Activated T-cell treated with anti-CD3 and anti-CD28 coated beads, Interleukin-2, amount 50 U/mL, for 48 hours (primary cell): ENCODE data around the gene FLT3.
"Not testable (repeated sequence)": the region's sequence is repeated elsewhere in the genome, so short reads cannot be mapped to it uniquely, and the experiment has no call there.

Experiments used
- DNase-seq, 2 experiments: peaks; one replicate each; pipeline ENCODE4 v3.0.0-alpha.2; 2020

Gene FLT3

DNA sequence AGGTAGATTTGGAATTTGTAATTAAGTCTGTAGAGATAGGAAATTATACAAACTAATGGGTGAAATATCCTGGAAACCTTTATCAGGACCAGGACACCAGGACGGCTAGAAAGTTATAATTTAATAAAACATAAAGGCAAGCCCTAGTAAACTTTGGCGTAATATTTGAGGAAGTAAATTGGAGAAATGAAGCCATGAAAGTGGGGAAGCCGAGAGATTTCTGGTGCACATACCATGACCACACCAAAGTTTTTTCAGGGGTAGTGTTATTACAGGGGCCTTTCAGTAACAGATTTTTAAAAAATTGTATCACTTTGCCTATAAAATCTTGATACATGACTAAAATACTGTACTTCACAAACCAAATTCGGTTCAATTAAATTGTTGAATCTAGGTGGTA is 57.2 kb downstream of the FLT3 start:
- no peak for DNase-seq

DNA sequence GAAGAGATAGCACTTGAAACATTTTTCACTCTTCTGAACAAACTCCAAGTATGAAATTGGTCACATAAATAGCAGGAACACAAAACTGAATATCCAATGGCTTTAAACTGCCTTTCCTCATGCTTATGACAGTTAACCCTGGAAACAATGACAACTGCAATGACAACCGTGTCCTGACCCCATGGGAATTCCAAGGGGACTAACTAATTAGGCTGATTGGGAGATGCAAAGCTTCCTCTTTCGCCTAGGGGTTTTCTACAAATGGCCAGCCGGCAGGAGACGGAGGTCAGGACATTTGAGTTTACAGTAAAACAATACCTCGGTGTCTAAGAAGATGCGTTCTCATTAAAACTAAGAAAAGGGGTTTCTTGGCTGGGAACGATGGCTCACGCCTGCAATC is 58.9 kb downstream of the FLT3 start:
- no peak for DNase-seq

DNA sequence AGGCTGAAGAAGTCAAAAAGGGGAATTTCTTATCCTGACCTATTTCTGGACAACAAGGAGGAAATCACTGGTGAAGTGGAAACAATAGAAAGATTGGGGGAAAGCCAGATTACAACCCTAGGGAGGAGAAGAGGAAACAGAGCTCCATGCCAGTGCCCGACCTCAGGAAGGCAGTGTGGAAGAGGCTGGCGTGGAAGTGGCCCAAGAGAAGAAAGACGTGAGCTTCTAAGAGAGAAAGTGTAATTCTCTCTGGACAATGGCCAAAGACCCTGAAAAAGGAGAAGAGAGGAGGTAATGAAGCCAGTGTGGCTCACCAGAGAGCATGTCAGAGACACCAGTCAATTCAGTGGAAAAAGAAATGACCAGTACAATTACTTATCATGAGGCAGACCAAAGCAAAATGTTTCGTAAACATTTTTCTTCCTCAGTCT is 59.3 kb downstream of the FLT3 start:
- DNase-seq: no peak

DNA sequence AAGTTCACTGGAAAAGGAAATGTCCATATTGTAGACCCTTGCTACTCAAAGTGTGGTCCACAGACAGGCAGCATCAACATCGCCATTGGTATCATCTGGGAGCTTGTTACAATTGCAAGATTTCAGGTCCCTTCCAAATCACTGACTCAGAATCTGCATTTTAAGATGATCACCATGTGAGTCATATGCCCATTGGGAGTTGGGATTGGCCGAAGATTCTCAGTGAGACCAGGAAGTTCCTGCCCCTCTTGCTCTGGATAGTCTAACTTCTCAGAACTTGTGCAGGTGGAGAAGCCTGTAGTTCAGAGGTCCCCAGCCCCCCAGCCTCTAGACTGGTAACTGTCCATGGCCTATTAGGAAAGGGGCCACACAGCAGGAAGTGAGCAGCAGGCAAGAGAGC is 63.0 kb downstream of the FLT3 start:
- no peak for DNase-seq

DNA sequence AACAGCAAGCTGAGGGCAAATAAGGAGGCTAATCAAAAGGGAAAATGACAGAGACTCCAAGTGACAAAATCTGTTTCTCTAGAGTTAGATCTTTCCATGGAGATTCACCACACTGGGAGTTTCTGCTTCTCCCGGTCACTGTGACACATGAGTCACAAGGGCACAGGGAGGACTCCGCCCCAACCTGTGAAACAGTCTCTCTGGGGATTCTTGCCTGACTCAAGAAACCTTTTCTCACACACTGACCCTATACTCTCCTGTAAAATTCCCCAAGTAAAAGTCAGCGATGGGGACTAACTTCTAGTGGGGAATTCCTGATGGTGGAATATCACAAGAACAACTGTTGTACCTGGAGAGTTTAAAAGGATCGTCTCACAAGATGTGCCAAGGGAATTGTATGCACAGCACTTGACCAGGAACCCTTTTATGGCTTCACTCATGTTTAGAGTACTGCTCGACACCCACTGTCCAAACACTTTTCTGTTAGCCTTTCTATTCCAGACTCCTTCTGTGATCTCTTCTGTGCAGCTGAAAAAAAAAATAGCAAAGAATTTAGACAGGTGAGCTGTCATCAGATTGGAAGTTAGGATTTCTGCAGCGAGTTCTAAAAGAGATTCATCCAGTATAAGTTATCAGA is 65.1 kb downstream of the FLT3 start:
- DNase-seq: no peak

DNA sequence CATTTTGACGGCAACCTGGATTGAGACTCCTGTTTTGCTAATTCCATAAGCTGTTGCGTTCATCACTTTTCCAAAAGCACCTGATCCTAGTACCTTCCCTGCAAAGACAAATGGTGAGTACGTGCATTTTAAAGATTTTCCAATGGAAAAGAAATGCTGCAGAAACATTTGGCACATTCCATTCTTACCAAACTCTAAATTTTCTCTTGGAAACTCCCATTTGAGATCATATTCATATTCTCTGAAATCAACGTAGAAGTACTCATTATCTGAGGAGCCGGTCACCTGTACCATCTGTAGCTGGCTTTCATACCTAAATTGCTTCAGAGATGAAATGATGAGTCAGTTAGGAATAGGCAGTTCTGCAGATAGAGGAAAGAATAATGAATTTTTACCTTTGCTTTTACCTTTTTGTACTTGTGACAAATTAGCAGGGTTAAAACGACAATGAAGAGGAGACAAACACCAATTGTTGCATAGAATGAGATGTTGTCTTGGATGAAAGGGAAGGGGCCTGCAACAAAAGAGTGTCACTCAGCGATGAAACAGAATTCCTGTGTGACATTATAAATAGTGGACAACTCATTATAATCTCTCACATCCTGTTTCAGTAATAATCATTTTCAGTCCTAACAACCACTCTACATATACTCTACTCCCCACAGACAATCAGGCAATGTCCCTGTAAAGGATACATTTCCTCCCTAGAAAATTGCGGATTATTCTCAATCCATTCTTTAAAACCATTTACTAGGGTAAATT is 66.3 kb downstream of the FLT3 start:
- DNase-seq: no peak

DNA sequence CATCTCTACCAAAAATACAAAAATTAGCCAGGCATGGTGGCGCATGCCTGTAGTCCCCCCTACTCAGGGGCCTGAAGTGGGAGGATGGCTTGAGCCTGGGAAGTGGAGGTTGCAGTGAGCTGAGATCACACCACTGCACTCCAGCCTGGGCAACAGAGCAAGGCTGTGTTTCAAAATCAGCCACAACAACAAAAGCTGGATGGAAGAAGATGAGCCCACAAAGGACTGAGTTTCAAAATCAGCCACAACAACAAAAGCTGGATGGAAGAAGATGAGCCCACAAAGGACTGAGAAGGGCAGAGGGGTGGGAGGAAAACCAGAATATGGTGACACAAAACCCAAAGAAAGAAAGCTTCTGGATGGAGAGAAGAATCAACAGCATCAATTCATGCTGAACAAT is 67.9 kb downstream of the FLT3 start:
- not testable (repeated sequence) for DNase-seq

DNA sequence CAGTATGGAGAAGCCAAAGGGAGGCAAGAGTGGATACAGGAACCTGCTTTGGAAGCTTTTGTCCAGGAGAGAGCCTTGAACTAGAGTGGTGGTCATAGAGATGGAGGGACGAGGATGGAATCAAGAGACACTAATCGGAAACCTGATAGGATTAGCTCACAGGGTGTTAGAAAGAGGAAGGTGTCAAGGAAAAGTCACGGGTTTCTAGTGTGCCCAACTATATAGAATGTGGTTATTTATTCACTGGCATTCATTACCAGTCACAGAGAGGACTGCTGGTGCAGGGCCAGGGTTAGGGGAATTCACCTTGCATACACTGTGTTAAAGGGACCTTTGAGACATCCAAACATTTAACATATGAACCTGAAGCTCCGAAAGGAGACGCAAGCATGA is 68.5 kb downstream of the FLT3 start:
- DNase-seq: no peak

DNA sequence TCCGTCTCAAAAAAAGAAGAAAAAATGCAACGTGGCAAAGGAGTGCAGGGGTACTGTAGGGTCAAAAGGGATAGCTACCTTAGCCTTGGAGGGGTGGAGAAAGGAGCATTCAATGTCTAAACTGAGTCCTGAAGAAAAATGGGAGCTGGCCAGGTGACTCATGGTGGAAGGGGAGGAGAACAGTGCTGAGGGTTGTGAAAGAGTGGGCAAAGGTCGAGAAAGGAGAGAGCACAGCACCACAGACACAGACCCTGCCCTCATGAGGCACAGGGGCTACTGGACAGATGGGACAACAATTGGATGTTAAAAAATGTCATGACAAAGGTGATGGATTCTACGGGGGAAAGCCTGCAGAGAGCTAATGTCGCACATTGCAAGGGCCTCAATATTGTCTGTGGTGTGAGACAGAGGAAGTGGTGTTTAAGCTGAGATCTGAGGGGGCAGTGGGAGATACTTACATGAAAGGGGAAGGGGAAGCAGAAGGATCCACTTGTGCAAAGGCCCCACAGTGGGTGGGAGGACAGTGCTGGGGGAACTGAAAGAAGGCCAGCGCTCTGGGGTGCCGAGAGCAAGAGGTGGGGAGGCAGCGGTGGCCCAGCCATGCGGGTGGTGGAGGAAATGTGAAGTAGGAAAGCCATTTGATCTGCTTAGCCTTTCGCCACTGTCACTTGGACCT is 69.0 kb downstream of the FLT3 start:
- DNase-seq: no peak

DNA sequence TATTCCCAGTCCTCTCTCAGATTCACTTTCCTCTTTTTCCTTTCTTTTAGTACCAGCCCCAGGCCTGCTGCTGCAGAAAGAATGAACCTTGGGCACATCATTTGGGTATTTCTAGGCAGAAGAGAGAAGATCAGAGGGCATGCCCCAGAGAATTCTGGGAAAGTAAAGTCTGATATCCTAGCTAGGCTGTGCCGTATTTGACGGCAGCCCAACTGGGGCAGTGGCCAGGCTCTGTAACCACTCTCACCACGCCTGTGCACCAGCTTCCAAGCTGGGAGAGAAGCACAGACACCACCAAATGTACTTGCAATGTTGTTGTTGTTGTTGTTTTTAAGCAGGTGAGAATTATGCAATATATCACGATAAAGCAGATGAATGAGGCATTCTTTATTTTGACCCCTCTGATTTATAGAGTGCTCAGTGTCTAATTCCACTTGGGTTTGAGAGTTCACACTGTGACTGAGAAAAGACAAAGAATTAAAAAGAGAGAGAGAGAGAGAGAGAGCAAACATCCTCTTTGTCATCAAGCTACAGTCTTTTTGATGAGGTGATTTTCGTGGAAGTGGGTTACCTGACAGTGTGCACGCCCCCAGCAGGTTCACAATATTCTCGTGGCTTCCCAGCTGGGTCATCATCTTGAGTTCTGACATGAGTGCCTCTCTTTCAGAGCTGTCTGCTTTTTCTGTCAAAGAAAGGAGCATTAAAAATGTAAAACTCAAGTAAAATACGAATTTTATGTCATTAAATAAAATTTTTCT is 72.6 kb downstream of the FLT3 start:
- no peak for DNase-seq

DNA sequence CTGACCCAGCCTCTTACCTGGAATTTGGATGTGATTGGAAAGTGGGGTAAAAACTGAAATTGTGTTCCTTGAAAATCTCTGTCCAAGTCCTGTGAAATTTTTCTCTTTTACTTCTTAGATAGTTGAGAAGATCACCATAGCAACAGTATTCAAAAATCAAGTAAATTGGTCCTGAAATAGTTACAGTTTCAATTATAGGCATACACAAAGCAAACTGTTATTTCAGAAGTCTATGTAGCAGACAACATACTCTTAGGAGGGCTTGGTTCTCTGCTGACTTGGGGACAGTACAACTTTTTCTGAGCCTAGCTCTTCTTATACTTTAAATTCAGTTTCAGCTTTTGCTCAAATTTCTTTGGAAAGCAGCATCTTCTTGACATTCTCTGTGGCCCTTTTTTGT is 73.3 kb downstream of the FLT3 start:
- no peak for DNase-seq

DNA sequence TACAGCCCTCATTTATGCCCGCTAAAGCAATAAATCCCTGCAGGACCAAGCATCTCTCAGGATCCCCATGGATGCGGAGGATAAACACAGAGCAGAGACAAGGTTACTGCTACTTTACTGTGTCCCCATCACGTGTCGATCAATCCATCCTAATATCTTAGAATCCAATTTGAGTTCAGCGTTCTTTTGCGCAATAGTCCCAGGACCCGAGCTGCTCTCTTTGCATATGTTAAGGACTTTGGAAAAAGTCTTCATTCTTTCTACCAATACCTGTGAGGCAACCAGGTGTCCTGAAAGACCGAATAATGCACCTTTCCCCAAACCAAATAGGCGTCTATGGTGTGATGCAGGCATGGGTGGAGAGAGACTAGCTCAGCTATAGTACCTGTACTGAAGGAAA is 73.9 kb downstream of the FLT3 start:
- DNase-seq: no peak

DNA sequence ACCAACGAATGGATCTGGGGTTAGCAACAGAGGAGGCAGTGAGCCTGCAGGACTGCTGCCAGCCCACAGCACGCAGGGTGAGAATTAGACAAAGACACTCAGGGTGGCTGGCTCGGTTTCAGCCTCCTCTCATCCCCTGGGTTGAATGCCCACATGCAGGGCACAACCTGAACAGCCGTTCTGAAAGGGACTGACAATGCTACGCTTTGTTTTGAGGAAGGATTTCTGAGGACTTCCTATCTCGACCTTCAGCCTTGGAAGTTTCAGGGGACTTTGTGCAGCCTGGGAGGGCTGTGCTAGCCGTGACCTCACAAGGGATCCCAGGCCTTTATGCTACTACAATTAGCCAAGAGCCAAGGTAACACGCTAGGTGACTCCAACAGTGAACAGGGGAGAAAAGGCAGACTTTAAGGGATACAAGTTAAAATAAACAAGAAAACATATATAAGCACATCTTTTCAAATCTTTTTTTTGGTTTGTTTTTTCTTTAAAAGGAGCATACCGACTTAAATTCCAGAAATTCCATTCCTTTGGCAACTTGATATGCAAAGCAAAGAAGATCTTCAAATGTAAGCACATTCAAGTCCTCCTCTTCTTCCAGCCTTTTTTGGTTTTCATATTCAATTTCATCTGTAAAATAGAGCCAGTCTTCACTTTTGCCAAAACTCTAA is 77.4 kb downstream of the FLT3 start:
- no peak for DNase-seq

DNA sequence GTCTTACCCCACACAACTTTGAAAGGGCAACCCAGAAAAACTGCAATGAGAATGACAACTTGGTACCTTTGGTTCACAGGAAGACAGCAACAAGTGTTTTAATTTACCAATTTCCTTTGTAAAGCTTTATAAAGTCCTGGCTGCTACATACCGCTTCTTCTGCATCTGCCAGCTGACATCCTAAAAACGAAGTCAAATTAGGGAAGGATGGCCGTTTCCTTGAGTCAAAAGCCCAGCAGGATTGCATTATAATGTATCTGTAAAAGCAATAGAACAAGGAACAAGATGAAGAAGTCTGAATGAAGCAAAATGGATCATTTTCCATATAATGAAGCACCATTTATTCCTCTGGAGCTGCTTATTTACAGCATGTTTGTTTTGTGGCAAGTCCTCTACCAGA is 86.1 kb downstream of the FLT3 start:
- DNase-seq: no peak

DNA sequence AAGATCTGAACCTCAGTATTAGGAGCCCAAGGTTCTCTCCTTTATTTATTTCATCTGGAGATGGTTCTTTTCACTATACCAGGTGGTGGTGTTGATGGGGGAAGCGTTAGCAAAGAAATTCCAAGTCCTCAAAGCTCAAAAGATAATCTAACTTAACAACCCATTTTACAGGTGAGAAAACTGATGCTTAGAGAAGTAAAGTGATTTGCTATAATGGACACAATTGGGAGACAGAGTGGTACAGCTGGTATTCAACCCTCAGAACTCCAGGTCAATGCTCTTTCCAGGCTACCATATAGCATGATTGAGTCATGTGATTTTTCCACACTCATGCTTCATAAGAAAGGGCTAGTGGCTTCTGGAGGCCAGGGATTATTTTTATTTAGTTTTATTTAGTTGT is 86.9 kb downstream of the FLT3 start:
- DNase-seq: no peak

DNA sequence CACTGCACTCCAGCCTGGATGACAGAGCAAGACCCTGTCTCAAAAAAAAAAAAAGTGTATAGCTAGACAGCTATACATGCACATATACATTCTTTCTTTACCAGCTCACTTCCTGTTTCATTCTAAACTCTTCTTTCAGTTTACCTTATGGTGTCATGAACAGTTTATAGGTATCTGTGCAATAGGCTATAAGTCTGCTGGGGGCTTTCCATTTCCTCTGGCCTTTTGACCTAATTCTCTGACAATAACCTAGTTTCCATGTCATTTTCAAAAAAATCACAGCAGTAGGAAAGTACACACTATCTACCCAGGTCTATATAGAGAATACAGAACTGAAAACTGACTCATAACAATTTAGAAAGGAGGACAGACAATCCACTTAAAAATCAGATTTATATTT is 87.5 kb downstream of the FLT3 start:
- no peak for DNase-seq

DNA sequence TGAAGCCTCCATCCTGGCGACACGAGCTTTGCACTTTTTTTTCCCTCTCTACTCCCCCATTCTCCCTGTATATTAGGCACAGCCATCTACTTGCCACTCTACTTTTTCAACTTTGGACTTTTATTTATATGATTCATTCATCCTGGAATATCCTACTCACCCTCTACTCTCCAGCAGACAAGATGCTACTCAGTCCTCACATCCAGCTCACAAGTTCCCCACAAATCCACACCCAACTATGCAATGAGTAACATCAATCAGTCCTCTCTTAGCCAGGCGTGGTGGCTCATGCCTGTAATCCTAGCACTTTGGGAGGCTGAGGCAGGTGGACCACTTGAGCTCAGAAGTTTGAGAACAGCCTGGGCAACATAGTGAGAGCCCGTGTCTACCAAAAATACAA is 88.0 kb downstream of the FLT3 start:
- no peak for DNase-seq

DNA sequence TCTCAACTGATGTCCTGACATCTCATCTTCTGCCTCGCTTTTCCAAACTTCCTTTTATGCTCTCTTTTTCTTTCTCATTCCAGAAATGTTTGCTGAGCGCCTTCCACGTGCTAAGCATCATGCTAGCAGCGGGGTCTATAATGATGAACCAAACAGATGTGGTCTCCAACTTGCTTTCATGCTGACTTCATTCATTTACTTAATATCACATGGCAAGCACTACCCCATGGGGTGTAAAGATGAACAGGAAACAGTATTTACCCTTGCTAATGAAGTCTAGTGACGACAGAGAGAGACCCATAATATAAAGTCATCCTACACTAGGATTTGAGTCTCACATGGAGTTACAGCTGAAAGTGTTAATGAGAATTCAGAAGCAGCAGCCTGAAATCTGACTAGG is 90.3 kb downstream of the FLT3 start:
- no peak for DNase-seq

DNA sequence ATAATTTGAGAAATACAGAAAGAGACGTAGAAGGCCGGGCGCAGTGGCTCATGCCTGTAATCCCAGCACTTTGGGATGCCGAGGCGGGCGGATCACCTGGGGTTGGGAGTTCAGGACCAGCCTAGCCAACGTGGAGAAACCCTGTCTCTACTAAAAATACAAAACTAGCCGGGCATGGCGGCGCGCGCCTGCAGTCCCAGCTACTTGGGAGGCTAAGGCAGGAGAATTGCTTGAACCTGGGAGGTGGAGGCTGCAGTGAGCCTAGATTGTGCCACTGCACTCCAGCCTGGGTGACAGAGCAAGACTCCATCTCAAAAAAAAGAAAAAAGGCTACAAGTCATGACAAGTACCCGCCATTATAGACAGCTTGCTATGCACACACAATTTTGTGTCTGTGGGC is 95.4 kb downstream of the FLT3 start:
- not testable (repeated sequence) for DNase-seq

DNA sequence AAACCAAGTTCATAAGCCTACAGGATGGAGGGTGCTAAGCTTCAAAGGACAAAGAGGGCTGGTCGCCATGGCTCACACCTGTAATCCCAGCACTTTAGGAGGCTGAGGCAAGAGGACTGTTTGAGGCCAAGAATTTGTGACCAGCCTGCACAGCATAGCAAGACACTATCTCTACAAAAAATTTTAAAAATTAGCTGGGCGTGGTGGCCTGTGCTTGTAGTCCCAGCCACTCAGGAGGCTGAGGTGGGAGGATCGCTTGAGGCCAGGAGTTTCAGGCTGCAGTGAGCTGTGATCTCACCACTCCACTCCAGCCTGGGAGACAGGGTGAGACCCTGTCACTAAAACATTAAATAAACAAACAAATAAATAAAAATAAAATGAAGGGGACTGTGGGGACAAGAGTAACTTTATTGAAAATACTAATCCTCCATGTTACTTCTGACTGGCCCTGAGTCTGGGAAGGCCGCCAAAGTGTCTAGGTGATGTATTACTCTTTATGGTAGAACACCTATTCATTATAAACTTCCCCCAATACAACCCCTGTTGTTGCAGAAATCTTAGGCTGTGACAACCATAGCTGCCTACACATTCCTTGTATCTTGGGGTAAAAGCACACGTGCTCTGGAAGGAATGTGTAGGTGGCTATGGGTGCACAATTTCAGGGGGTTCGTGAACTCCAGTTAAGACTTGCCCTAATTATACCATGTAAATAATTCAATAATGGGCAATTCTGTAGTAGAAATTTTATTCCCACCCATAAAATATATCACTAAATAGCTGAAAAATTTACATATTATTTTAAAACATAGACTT is 97.3 kb downstream of the FLT3 start:
- no peak for DNase-seq

DNA sequence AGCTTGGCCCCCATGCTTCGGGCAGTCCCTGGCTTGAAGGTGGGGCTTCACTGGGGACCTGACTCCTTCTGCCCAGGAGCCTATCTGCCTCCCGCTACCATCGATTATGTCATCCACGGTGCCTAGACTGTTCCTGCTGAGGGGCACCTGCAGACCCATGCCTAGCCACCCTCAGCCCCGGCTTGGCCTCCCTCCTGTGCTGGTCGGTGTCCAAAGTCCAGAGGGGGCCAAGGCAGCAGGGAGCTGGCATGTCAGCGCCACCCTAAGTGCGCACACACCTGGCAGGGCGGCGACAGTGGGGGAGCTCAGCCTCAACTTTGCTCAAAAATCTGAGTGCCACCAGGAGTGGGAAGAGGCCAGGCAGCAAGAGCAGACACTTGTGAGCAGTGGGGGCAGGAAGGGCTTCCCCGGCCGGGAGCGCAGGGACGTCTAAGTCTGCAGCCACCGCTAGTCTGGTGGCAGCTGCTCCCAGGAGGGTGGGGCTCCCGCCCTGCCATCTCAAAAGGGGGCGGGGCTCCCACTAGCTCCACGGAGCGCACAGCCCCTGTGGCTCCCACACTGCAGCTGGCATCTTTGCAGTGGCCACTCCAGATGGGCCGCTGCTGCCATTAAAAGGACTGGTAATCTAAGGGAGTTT is 98.4 kb downstream of the FLT3 start:
- no peak for DNase-seq

DNA sequence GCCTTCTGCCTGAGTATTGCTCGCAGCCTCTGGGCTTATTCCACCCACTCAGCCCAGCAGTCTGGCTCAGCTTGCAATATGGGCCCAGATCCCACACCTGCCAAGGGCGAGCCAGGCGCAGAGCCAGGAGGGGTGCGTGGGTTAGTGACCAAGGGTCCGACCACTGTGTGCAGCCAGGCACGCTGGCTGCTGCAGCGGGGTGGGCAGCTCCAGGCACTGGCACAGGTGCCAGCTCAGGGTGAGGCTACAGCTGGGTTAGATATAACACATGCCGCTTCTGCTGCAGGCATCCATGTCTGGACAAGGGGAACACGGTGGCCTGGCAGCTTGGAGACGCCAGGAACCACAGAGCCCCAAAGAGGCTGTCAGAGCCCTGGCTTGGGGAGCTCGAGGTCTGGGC is 99.3 kb downstream of the FLT3 start:
- no peak for DNase-seq
